Neural cell (in vitro differentiated cells): ENCODE measurements around the gene CDKL1.

Experiments used
- CTCF ChIP-seq: fragments of 450-650 bp; IDR thresholded peaks from 2 replicates; pipeline ENCODE4 v1.5.1; 2014; ENCODE audit warnings: antibody characterized with exemption, mild to moderate bottlenecking, moderate library complexity; ENCODE audit not compliant: poor library complexity, severe bottlenecking
- EP300 ChIP-seq: fragments of 450-650 bp; conservative IDR thresholded peaks from 2 replicates; pipeline ENCODE4 v1.6.1; 2014; ENCODE audit warnings: antibody characterized with exemption, mild to moderate bottlenecking, moderate library complexity; ENCODE audit not compliant: poor library complexity, severe bottlenecking
- EZH2 ChIP-seq: fragments of 200-600, 300-800 bp; shearing (Covaris generic), sonication (generic); IDR thresholded peaks from 2 replicates; pipeline ENCODE4 v1.6.1; 2014; ENCODE audit warnings: antibody characterized with exemption, low read length, borderline replicate concordance, mild to moderate bottlenecking; ENCODE audit not compliant: insufficient read depth, poor library complexity, severe bottlenecking
- MXI1 ChIP-seq: fragments of 450-650 bp; conservative IDR thresholded peaks from 2 replicates; pipeline ENCODE4 v1.6.1; 2014; ENCODE audit warnings: antibody characterized with exemption, mild to moderate bottlenecking; ENCODE audit not compliant: poor library complexity, severe bottlenecking
- POLR2AphosphoS5 ChIP-seq: IDR thresholded peaks from 2 replicates; pipeline ENCODE4 v1.6.1; 2012
- SMC3 ChIP-seq: fragments of 450-650 bp; conservative IDR thresholded peaks from 2 replicates; pipeline ENCODE4 v1.6.1; 2014; ENCODE audit warnings: antibody characterized with exemption, mild to moderate bottlenecking, moderate library complexity; ENCODE audit not compliant: poor library complexity
- TAF1 ChIP-seq: IDR thresholded peaks from 2 replicates; pipeline ENCODE4 v1.6.1; 2012; ENCODE audit warnings: low read depth
- TF ChIP-seq, protein P1 (sequence below): IDR thresholded peaks from 2 replicates; pipeline ENCODE4 v1.6.1; 2012; ENCODE audit warnings: borderline replicate concordance

GRCh38 chr14:50308363-50308915 is 88.2 kb downstream of the CDKL1 start:
- TF ChIP-seq CTCF (no peak), EZH2 (no peak), POLR2AphosphoS5 (no peak), TAF1 (no peak), EP300 (no peak), SMC3 (no peak), MXI1 (no peak)
- TF ChIP-seq, protein P1, sequence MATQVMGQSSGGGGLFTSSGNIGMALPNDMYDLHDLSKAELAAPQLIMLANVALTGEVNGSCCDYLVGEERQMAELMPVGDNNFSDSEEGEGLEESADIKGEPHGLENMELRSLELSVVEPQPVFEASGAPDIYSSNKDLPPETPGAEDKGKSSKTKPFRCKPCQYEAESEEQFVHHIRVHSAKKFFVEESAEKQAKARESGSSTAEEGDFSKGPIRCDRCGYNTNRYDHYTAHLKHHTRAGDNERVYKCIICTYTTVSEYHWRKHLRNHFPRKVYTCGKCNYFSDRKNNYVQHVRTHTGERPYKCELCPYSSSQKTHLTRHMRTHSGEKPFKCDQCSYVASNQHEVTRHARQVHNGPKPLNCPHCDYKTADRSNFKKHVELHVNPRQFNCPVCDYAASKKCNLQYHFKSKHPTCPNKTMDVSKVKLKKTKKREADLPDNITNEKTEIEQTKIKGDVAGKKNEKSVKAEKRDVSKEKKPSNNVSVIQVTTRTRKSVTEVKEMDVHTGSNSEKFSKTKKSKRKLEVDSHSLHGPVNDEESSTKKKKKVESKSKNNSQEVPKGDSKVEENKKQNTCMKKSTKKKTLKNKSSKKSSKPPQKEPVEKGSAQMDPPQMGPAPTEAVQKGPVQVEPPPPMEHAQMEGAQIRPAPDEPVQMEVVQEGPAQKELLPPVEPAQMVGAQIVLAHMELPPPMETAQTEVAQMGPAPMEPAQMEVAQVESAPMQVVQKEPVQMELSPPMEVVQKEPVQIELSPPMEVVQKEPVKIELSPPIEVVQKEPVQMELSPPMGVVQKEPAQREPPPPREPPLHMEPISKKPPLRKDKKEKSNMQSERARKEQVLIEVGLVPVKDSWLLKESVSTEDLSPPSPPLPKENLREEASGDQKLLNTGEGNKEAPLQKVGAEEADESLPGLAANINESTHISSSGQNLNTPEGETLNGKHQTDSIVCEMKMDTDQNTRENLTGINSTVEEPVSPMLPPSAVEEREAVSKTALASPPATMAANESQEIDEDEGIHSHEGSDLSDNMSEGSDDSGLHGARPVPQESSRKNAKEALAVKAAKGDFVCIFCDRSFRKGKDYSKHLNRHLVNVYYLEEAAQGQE, result no peak
